Stimulated activated CD8-positive, alpha-beta memory T cell treated with anti-CD3 and anti-CD28 coated beads, Interleukin-15, amount 100 ng/mL, for 4 hours (primary cell): Measurements from ENCODE around the gene ZNF318.

Source experiments
- DNase-seq, 2 donors: peaks; one replicate each; pipeline ENCODE4 v3.0.0-alpha.2; 2020; ENCODE audit warnings: low read depth in 2 of 2

The ZNF318 gene

DNA sequence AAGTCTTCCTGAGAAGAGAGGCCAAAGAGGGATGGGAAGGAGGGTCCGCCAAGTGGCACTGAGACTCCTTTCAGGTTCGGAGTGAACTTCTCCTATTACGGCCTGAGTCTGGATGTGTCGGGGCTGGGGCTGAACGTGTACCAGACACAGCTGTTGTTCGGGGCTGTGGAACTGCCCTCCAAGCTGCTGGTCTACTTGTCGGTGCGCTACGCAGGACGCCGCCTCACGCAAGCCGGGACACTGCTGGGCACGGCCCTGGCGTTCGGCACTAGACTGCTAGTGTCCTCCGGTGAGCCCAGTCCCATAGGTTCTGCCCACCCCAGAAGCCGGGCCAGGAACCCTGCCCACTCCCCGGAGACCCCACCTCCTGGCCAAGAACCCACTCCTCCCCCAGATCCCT, 67.3 kb downstream of the ZNF318 start:
- no peak for DNase-seq

DNA sequence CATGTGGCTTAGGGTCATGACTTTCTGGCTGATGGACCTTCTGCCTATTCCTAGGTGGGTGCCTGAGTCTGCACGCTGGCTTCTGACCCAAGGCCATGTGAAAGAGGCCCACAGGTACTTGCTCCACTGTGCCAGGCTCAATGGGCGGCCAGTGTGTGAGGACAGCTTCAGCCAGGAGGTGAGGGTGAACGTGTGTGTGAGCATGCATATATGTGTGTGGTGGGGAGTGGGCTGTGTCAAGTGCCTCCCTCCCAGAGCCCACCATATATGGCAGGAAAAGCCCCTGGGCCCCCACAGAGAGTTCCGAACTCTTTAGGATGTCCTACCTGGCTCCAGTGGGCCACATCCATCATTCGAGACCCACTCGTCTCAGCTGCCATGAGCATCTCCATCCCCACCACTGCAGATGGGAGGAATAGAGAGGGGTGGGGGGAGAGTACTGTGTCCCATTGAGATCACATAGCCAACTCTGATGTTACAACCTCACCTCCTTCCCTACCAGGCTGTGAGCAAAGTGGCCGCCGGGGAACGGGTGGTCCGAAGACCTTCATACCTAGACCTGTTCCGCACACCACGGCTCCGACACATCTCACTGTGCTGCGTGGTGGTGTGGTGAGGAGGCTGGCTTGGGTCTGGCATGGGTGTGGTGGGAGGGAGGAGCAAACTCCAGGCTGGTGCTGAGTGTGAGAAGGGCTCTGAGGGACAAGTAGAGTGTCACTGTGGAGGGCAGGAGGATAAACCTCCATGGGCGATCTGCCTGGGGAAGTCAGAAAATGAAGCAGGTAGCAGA, 68.2 kb downstream of the ZNF318 start:
- DNase-seq, result no peak

DNA sequence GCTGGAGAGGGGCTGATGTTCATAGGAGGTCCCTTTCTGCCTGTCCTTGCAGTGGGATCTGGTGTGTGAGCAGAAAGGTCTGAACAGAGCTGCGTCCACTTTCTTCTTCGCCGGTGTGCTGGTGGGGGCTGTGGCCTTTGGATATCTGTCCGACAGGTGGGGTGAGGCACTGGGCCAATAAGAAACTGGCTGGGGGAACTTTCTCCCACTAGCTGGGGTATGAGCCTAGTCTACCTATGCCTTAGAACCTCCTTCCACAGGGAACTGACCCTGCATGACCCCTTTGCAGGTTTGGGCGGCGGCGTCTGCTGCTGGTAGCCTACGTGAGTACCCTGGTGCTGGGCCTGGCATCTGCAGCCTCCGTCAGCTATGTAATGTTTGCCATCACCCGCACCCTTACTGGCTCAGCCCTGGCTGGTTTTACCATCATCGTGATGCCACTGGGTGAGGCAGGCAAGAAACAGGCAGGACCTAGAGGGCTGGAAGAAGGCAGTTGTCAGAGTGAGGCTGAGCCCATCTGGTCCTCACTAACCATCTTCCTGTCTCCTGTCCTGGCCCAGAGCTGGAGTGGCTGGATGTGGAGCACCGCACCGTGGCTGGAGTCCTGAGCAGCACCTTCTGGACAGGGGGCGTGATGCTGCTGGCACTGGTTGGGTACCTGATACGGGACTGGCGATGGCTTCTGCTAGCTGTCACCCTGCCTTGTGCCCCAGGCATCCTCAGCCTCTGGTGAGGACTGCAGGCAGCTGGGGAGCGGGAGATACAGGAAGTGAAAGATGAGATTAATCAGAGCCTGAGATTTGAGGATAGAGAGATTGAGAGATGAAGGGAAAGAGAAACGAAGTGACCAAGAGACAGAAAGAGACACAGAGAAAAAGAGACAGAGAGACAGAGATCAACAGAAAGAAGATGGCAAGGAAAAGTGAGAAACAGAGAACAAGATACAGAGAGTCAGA, 69.8 kb downstream of the ZNF318 start:
- no peak for DNase-seq

DNA sequence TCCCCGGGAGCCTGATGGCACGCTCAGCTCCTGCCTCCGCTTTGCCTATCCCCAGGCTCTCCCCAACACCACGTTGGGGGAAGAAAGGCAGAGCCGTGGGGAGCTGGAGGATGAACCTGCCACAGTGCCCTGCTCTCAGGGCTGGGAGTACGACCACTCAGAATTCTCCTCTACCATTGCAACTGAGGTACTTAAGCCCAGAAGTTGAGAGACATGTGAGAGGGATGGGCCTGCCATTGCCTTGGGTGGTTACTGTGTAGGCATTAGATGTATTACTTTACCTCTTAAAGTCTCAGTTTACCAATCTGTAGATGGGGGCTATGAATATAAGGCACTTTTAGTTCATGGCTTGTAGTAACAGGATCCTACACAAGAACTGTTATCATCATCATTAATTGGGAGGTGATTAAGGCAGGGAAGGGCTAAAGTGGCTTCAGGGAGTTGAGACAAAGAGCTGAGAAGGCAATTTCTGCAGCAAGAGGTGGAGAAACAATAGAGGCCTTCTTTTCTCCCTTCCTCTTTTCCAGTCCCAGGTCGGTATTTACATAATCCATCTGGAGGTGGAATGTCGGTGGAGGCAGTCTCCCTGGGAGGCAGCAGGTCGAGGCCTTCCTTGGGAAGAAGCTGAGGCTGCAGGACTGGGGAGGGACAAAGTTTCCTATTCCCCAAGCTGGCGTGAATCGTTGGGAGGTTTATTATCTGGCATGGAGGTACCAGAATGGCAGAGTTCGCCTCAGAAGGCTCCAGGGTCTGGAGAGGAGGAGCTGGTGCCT, 70.7 kb downstream of the ZNF318 start:
- no peak for DNase-seq

DNA sequence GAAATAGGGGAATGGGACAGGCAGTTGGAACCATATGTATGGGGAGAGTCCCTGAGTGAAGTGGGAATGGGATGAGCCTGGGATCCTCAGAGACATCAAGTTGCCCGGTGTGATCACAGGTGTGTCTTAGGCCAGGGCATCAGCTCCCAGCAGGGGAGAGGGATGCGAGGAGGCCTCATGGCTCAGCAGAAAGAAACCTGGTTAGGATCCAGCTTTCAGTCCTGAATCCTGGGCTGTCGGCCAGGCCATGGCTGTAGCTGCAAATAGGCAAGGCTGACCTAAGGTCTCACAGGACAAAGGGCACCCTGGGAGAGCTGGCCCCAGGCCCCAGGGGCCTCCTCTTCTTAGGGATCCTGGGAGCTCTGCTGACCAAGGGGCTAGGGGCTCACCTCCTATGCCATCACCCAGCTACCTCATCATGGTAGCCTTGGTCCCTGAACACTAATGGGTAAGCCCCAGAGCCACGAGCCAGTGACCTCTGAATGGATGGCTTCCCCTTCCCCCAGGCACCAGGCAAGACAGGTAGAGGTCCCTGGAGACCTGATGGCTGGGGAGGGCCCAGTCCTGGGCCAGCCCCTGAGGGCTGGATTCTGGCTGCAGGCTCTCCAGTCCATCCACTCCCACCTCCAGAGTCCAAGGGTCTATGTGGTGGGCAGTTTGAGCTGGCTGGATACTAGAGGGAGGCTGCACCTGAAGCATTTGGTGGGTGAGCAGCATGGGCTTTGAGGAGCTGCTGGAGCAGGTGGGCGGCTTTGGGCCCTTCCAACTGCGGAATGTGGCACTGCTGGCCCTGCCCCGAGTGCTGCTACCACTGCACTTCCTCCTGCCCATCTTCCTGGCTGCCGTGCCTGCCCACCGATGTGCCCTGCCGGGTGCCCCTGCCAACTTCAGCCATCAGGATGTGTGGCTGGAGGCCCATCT, 71.5 kb downstream of the ZNF318 start, which contains the start of gene SLC22A7:
Gene SLC22A7 (plus strand): TSS at position 617 of the 921 bp plus-strand sequence. CDS start 99 bp downstream, at position 716.
- no peak for DNase-seq

DNA sequence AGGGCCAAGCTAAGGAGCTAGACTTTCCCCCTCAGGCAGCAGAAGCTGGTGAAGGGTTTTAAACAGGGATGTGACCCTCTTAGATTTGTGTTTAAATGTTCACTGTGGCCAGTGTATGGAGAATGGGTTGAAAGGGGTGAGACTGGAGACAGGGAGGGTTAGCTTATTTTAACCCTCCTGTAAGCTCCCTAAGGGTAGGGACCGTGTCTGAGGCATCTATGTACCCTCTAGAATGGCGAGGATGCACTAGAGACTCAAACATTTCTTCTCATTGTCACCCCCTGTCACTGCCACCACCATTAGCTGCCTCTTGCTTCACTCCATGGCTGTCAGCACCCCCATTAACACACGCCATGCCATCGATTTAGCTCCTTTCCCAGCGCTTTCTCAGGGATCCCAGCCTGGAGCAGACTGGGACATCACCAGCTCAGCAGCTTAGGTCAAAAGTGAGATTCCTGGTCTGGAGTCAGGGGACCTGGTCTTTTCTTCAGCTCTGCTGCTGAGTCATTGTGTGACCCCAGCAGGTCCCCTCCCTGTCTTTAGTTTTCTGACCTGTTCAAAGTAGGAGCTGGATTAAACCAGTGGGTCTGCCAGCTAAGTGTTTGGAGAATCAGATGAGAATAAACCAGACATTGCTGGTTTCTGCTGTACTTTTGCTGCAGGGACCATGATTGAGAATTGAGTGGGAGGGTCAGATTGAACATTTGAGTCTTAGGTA, 72.5 kb downstream of the ZNF318 start:
- DNase-seq, result no peak

DNA sequence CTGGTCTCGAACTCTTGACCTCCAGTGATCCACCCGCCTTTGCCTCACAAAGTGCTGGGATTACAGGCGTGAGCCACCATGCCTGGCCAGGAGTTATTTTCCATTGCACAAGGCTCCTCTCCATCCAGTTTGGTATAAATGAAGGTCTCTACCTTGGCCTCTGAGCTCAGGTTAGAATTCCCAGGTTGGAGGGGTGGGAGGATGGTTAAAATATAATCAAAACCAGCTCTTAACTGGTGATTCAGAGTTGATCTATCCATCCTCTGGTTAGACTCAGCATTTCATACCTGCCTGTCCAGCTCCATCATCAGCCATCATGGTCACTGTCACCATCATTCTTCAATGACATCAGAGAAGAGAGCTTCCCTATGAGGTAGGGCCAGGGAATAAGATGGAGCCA, 74.0 kb downstream of the ZNF318 start:
- no peak for DNase-seq

DNA sequence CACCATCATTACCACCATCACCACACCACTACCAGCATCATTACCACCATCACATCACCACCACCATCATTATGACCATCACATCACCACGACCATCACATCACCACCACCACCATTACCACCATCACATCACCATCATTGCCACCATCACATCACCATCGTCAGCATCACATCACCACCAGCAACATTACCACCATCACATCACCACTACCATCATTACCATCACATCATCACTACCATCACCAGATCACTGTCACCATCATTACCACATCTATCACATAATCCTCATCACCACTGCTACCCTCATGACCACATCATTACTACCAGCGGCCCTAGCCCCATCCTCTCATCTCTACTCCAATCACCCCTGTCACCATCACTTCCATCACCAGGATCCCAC, 74.9 kb downstream of the ZNF318 start:
- DNase-seq, result no peak

- DNase-seq, result no peak
Observed at GRCh38 chr6:43293698-43294097, 75.7 kb downstream of the ZNF318 start.

DNA sequence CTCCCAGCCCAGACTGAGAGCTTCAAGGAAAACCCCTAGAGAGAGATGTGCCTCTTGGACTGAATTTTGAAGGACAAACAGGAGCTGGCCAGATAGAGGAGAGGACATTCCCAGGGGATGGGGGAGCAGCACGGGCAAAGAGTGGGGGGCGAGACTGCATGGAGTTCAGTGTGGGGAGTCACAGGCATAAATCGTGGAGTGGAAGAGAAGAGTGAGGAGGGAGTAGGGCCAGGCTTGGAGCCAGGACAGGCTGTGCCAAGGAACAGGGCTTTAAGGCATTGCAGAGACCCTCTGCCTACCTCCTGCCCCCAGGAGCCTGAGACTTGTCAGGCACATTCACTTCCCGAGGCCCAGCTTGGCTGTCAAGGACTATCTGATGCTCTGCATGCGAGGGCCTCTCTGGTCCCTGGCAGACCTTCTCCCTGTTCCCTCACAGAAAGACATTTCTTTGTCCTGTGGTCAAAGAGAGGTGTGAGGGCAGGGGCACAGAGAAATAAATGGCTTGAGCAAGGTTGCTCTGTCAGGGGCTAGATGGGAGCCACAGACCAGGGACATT, 76.6 kb downstream of the ZNF318 start:
- DNase-seq, result no peak

DNA sequence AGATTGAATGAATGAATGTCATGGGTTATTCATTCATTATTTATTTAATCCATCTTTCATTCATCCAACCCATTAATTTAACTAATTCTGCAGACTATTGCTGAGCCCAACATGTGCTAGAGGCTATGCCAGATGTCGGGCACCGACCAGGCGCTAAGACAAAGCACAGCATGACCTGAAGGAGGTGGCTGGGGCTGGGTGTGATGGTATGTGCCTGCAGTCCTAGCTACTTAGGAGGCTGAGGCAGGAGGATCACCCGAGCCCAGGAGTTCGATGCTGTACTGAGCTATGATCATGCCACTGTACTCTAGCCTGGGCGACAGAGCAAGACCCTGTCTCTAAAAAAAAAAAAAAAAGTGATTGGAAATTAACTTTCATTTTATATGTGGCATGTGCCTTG, 77.1 kb downstream of the ZNF318 start:
- no peak for DNase-seq

DNA sequence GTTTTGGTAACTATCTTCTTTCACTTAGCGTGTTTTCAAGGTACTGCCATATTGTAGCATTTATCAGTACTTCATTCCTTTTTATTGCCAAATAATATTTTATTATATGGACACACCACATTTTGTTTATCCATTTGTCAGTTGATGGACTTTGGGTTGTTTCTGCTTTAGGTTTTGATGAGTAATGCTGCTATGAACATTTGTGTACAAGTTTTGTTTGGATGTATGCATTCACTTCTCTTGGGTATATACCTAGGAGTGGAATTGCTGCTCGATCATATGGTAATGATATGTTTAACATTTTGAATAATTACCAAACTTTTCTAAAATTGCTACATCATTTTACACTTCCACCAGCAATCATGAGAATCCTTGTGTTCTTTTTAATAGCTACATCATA, 77.7 kb downstream of the ZNF318 start:
- no peak for DNase-seq

DNA sequence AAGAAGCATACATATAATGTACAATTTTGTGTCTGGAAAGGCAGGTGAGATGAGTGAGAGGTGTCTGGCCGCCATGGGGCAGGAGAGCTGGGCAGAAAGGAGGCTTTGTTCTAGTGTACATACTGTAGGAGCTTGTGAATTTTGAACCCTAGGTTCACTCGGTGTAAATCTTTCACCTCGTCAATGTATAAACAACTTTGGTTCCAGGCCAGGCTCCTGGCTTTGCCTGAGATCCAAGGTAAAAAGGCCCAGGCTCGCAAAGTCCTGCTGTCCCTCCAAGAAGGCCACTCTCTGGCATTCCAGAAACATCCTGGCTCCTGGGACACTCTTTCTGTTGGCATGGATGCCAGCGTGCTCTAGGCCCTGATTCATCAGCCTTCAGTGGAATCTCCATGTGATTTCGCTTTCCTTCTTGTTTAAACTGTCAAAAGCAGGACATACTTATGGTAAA, 78.5 kb downstream of the ZNF318 start:
- no peak for DNase-seq

DNA sequence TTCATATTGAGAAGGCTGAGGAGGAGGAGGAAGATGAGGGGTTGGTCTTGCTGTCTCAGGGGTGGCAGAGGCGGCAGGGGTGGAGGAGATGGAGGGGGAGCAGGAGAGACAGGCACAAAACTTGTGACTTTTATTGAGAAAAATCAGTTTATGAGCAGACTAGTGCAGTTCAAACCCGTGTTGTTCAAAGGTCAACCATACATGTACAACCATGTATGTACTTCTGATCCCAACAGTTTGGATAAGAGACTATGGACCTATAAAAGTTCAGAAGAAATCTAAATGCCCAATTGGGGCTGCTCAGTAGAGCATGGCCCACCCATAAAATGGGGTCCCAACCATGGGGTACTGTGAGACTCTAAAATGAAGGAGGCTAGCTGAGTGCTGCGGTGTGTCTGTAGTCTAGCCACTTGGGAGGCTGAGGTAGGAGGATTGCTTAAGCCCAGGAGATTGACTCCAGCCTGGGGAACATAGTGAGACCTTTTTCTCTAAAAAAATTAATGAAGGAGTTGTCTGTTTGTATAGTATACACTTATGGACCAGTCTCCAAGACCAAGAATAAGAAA, 79.0 kb downstream of the ZNF318 start:
- DNase-seq, result no peak

- no peak for DNase-seq
Observed at GRCh38 chr6:43287717-43288679, 81.4 kb downstream of the ZNF318 start.

- no peak for DNase-seq
Observed at GRCh38 chr6:43286980-43287716, 82.3 kb downstream of the ZNF318 start.

DNA sequence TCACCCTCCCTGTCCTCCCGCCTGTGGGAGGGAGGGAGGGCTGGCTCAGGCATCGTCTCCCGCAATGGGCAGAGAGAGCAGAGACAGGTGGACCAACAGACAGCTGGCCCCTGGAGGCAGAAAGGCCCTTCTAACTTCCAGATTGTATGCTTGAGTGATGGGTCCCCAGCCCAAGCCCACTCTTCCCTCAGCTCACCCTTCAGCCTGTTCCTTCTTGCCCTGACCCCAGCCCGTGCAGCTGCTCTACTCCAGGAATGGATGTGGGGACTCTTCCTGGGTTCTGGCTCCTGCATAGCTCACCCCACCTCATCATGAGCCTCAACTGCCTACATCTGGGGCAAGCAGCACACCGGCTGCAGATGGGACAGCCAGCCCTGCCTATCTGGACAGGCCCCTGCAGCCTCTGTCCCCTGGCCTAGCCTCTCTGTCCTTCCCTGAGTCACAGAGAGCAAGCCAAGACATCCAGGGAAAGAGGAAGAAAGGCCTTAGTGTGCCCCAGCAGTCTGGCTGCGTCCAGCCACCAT, 82.9 kb downstream of the ZNF318 start:
- DNase-seq, result no peak
